ENCODE measurements around the gene AGBL3. TPM values are rescaled to one million over a fixed set of nuclear protein-coding genes. Genes with fewer than 3 reads are reported as not detected.
A peak's percentile ranks its signal among the peaks of the same experiment; 100 is the strongest.

The AGBL3 gene
- total RNA-seq, 4 donors from 2014 or later = 0.41 to 2.6 (median 1.1) TPM; not detected in 1

DNA sequence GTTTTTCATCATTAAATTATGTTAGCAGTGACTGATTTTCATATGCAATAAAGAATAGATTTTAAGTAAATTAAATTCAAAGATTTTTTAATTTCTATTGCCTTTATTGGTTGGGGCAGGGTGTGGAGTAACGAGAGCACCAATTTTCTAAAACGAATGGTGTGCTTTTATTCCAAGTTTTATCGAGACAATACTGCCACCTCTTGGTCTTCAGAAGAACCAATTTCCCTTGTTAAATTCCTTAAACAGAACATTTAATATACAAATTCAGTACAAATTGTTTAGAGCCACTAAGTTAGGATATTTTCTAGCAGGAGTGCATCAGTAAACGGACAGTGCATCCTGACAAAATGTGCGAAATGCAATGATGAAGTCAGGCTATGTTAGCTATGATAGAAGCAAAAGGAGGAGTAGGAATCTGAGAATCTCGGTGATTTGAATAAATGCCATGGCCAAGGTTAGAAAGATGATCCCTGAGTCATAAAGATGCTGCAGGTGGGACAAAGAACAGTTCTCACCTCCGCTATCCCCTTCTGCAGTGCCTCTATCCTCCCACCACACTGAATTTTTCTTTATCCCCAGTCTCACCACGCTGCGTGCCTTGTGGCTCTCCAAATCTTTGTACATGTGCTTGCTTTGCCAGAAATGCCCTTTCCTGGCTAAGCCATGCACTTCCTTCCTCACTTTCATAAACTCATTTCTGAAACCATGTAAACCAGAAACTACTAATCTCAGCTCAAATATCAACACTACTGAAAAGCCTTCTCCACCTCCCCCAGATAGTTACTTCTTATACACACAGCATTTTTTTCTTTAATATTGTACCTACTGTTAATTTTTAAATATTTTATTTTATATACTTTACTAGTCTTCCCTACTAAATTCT is 31.9 kb upstream of the AGBL3 start:
- Histone ChIP-seq H3K27me3 (no peaks in the 10 kb centered on the region), H3K4me1 (no peaks in the 10 kb centered on the region), H3K4me3 (no peak overlapping the region), H3K27ac (no peak overlapping the region), H3K9me3 (no peaks in the 10 kb centered on the region), H3K36me3 (peaks cover 0 to 17% (median 4%) of the 10 kb centered on the region in 4 donors)
- 45% methylated on average over 3 to 9 of the region's 9 CpGs for WGBS, 2 donors (ENCODE audit: low coverage in 1 of 2)
- intact Hi-C loops (cut with DNase I; ENCODE audit: low total_unique reads) = loop anchor here (10.0 kb wide), 1 partner anchor 170 kb away; no protein-coding TSS in a partner anchor
- TF ChIP-seq, protein P1, sequence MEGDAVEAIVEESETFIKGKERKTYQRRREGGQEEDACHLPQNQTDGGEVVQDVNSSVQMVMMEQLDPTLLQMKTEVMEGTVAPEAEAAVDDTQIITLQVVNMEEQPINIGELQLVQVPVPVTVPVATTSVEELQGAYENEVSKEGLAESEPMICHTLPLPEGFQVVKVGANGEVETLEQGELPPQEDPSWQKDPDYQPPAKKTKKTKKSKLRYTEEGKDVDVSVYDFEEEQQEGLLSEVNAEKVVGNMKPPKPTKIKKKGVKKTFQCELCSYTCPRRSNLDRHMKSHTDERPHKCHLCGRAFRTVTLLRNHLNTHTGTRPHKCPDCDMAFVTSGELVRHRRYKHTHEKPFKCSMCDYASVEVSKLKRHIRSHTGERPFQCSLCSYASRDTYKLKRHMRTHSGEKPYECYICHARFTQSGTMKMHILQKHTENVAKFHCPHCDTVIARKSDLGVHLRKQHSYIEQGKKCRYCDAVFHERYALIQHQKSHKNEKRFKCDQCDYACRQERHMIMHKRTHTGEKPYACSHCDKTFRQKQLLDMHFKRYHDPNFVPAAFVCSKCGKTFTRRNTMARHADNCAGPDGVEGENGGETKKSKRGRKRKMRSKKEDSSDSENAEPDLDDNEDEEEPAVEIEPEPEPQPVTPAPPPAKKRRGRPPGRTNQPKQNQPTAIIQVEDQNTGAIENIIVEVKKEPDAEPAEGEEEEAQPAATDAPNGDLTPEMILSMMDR (IDR thresholded peaks at IDR 0.05) = peak; percentile 39 to 55 (median 53)
- no peak for TF ChIP-seq POLR2AphosphoS5 (IDR thresholded peaks at IDR 0.05)
- DNase-seq = no peak
- in situ Hi-C loops (cut with MboI; ENCODE audit: low pct_ligation_motif_present in 1 of 4, low pct_unique_long_range_greater_than_20kb in 1 of 4, low sequenced_read_pairs in 3 of 4) = loop anchor here in 2 of 4 donors (25.0 kb wide), 3 partner anchors 267 to 517 kb away; partner anchors contain the start of gene BPGM (in 1 of the 2)

DNA sequence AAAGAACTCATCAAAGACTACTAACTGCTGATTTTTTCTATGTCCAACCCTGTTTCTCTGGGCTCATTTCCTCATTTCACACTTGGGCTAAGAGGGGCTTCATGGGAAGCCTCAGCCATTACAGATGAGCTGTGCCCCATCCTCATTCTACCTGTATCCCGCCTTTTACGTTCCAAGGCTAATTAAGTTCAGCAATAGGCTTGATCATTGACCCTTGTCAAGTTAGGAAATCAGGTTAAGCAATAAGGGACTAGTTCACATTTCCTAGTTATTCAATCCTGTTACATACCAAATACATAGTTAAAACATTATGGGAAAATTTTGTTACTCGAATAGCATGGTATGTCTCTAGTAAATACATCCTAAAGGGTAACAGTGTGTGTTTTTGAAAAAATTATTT is 29.3 kb upstream of the AGBL3 start:
- Histone ChIP-seq H3K27ac (no peak overlapping the region), H3K9me3 (no peaks in the 10 kb centered on the region), H3K4me1 (no peaks in the 10 kb centered on the region), H3K4me3 (no peak overlapping the region), H3K27me3 (no peaks in the 10 kb centered on the region), H3K36me3 (peaks cover 0 to 20% (median 0%) of the 10 kb centered on the region in 4 donors)
- WGBS, 2 donors (ENCODE audit: low coverage in 1 of 2) = 76 to 86% methylated on average over 3 of the region's 3 CpGs
- intact Hi-C loops (cut with DNase I; ENCODE audit: low total_unique reads) (loop anchor here (10.0 kb wide), 1 partner anchor 172 kb away; no protein-coding TSS in a partner anchor), in situ Hi-C loops (cut with MboI; ENCODE audit: low pct_ligation_motif_present in 1 of 4, low pct_unique_long_range_greater_than_20kb in 1 of 4, low sequenced_read_pairs in 3 of 4) (loop anchor here in 2 of 4 donors (25.0 kb wide), 3 partner anchors 270 to 520 kb away; partner anchors contain the start of gene BPGM (in 1 of the 2))
- TF ChIP-seq, protein P1 (IDR thresholded peaks at IDR 0.05) = no peak
- TF ChIP-seq EP300 (IDR thresholded peaks at IDR 0.05; ENCODE audit: low read depth) (no peak), POLR2A (IDR thresholded peaks at IDR 0.05) (no peak), POLR2AphosphoS5 (IDR thresholded peaks at IDR 0.05) (no peak)
- DNase-seq = no peak

DNA sequence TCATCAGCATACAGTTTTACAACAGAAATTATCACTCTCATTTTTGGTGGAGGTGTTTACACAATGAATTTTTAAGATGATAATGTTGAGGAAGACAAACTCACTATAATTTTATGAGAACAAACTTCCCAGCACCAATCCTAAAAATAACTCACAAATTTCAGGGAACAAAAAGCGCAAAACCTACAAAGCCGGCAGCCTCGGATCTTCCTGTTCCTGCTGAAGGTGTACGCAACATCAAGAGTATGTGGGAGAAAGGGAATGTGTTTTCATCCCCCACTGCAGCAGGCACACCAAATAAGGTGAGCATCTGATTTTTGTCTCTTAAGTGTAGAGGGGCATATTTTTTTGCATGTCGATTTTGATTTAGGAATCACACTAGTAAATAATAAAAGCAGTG is 26.5 kb upstream of the AGBL3 start:
- intact Hi-C loops (cut with DNase I; ENCODE audit: low total_unique reads) (loop anchor here (10.0 kb wide), 1 partner anchor 175 kb away; no protein-coding TSS in a partner anchor), in situ Hi-C loops (cut with MboI; ENCODE audit: low pct_ligation_motif_present in 1 of 4, low pct_unique_long_range_greater_than_20kb in 1 of 4, low sequenced_read_pairs in 3 of 4) (loop anchor here in 2 of 4 donors (25.0 kb wide), 3 partner anchors 273 to 523 kb away; partner anchors contain the start of gene BPGM (in 1 of the 2))
- no peak for DNase-seq

DNA sequence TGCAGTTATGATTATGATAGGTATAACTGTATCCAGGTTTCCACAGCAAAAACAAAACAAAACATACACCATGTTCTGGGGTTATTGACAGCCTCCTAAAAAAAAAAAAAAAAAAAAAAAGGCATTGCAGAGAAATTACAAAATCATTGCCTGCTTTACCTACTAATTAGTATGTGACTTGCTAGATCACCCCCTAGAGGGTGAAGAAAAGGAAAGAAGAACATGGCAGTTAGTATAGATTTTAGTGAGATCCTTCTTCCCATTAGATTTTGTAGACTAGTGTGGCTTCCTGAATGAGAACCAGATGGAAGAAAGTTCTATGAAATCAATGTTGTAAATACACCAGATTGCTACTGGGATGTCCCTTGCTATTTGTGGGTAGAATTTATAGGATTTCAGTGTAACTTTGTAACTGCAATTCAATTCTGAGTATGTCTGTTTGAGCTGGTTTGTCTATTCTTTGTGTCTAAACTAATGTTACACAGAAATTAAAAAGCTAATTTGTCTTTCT is 24.0 kb upstream of the AGBL3 start:
- no peak overlapping the region for H3K4me3 ChIP-seq
- H3K36me3 ChIP-seq = peaks cover 0 to 17% (median 0%) of the 10 kb centered on the region in 4 donors
- in situ Hi-C loops (cut with MboI; ENCODE audit: low pct_ligation_motif_present in 1 of 4, low pct_unique_long_range_greater_than_20kb in 1 of 4, low sequenced_read_pairs in 3 of 4) = loop anchor here in 2 of 4 donors (25.0 kb wide), 3 partner anchors 275 to 525 kb away; partner anchors contain the start of gene BPGM (in 1 of the 2)
- H3K27me3 ChIP-seq = no peaks in the 10 kb centered on the region
- no peaks in the 10 kb centered on the region for H3K9me3 ChIP-seq
- no peak for DNase-seq
- intact Hi-C loops (cut with DNase I; ENCODE audit: low total_unique reads) = no loop called here
- peak overlapping the region in 1 of 4 donors; percentile 21 for H3K27ac ChIP-seq
- TF ChIP-seq POLR2AphosphoS5 (IDR thresholded peaks at IDR 0.05) (no peak), POLR2A (IDR thresholded peaks at IDR 0.05) (no peak), EP300 (IDR thresholded peaks at IDR 0.05; ENCODE audit: low read depth) (no peak)
- TF ChIP-seq, protein P1 (IDR thresholded peaks at IDR 0.05) = no peak
- H3K4me1 ChIP-seq = no peaks in the 10 kb centered on the region

More for the DNA sequence above, 26.5 kb upstream of the AGBL3 start:
- Histone ChIP-seq H3K27me3 (no peaks in the 10 kb centered on the region), H3K27ac (no peak overlapping the region), H3K36me3 (peaks cover 0 to 17% (median 0%) of the 10 kb centered on the region in 4 donors), H3K4me3 (no peak overlapping the region), H3K4me1 (no peaks in the 10 kb centered on the region), H3K9me3 (no peaks in the 10 kb centered on the region)
- TF ChIP-seq EP300 (IDR thresholded peaks at IDR 0.05; ENCODE audit: low read depth) = no peak
- WGBS, 2 donors (ENCODE audit: low coverage in 1 of 2) = 87 to 97% methylated on average over 5 of the region's 5 CpGs

Measured in transverse colon (tissue), 4 donors.